Forelimb muscle (tissue), 1 donor: ENCODE measurements around the gene C5AR1. TPM values are rescaled to one million over a fixed set of nuclear protein-coding genes. Genes with fewer than 3 reads are reported as not detected.
A peak's percentile ranks its signal among the peaks of the same experiment; 100 is the strongest.
"Not testable (repeated sequence)": the region's sequence is repeated elsewhere in the genome, so short reads cannot be mapped to it uniquely, and the experiment has no call there.

Source experiments
- DNase-seq: peaks from one replicate; pipeline ENCODE4 v3.0.0-alpha.2; 2013; ENCODE audit warnings: low read depth
- polyA plus RNA-seq: library from polyadenylated mRNA; unstranded; fragments of 120-200 nt; gene quantifications from one replicate; pipeline ENCODE4 v1.2.1, GENCODE V29; 2013; ENCODE audit not compliant: insufficient read length

The C5AR1 gene
- polyA plus RNA-seq, 1 donor = 1.6 TPM

GRCh38 chr19:47284324-47284899 lies 25.2 kb upstream of the C5AR1 start:
- DNase-seq = no peak

- no peak for DNase-seq
These were observed 13.6 kb upstream of the C5AR1 start for GRCh38 chr19:47296036-47296435.

GRCh38 chr19:47300867-47301266 lies 8.8 kb upstream of the C5AR1 start:
- not testable (repeated sequence) for DNase-seq

- DNase-seq = no peak
These were observed 7.4 kb upstream of the C5AR1 start for GRCh38 chr19:47302249-47302648.

GRCh38 chr19:47303966-47304365 lies 5.7 kb upstream of the C5AR1 start:
- no peak for DNase-seq

- DNase-seq = no peak
These were observed 4.3 kb upstream of the C5AR1 start for GRCh38 chr19:47305309-47305751.

GRCh38 chr19:47306303-47306702 lies 3.4 kb upstream of the C5AR1 start:
- no peak for DNase-seq

- no peak for DNase-seq
These were observed 623 bp upstream of the C5AR1 start for GRCh38 chr19:47309038-47309437.

- DNase-seq = no peak
These were observed 662 bp downstream of the C5AR1 start for GRCh38 chr19:47310323-47310722.

GRCh38 chr19:47310819-47311218 lies 1.2 kb downstream of the C5AR1 start:
- no peak for DNase-seq

GRCh38 chr19:47312366-47313006 lies 2.8 kb downstream of the C5AR1 start:
- DNase-seq = no peak

- no peak for DNase-seq
These were observed 4.2 kb downstream of the C5AR1 start for GRCh38 chr19:47313754-47314295.

- peak; percentile 26 for DNase-seq
These were observed 5.6 kb downstream of the C5AR1 start for GRCh38 chr19:47315125-47315821.

GRCh38 chr19:47316513-47316912 lies 6.9 kb downstream of the C5AR1 start:
- no peak for DNase-seq

GRCh38 chr19:47319923-47320871 lies 10.5 kb downstream of the C5AR1 start:
- DNase-seq = no peak

GRCh38 chr19:47321630-47322029 lies 12.0 kb downstream of the C5AR1 start:
- no peak for DNase-seq

GRCh38 chr19:47322058-47322457 lies 12.4 kb downstream of the C5AR1 start:
- DNase-seq = no peak

GRCh38 chr19:47323409-47323808 lies 13.7 kb downstream of the C5AR1 start:
- no peak for DNase-seq

GRCh38 chr19:47323872-47324271 lies 14.2 kb downstream of the C5AR1 start:
- DNase-seq = no peak

- DNase-seq = no peak
These were observed 14.8 kb downstream of the C5AR1 start for GRCh38 chr19:47324502-47324901.

- no peak for DNase-seq
These were observed 20.8 kb downstream of the C5AR1 start for GRCh38 chr19:47330466-47330869.

GRCh38 chr19:47331490-47331889 lies 21.8 kb downstream of the C5AR1 start:
- DNase-seq = no peak
